ENCODE data around the gene PNPLA7.

PNPLA7 gene

GRCh38 chr9:137570566-137570965 is 20.4 kb upstream of the PNPLA7 start (continued):
- TF ChIP-seq PRDM2 (tag by site-specific recombination; IDR thresholded peaks at IDR 0.05; ENCODE audit: borderline replicate concordance), result no peak
- TF ChIP-seq ZSCAN5A (tag by site-specific recombination; IDR thresholded peaks at IDR 0.05), result no peak
- TF ChIP-seq ZNF157 (tag by site-specific recombination; IDR thresholded peaks at IDR 0.05), result no peak
- TF ChIP-seq ZNF843 (tag by site-specific recombination; IDR thresholded peaks at IDR 0.05), result no peak
- TF ChIP-seq ZBTB49 (tag by site-specific recombination; IDR thresholded peaks at IDR 0.05; ENCODE audit: low read depth), result no peak
- no peak for TF ChIP-seq ZNF133 (tag by site-specific recombination; IDR thresholded peaks at IDR 0.05)
- no peak for TF ChIP-seq ZNF416 (tag by site-specific recombination; IDR thresholded peaks at IDR 0.05)

GRCh38 chr9:137569609-137570203 is 19.5 kb upstream of the PNPLA7 start:
- H3K9me3 ChIP-seq (ENCODE audit: control insufficient read depth, insufficient read depth, low read depth, low read length), result no peaks in the 10 kb centered on the region
- H3K27ac ChIP-seq (ENCODE audit: extremely low read depth, low read depth, low read length), result no peak overlapping the region
- no peak overlapping the region for H3K4me3 ChIP-seq (ENCODE audit: low read depth, low read length)
- ChIA-PET CTCF (interaction anchor here (1.0 kb wide), 1 partner anchor 10 kb away, joined by 3 read pairs; no protein-coding TSS in a partner anchor), POLR2A (no interaction called here)
- no peaks in the 10 kb centered on the region for H3K4me1 ChIP-seq (ENCODE audit: control insufficient read depth, insufficient read depth, low read length)
- peaks cover 12 to 43% of the 10 kb centered on the region in 2 experiments for H3K36me3 ChIP-seq (ENCODE audit: control insufficient read depth in 2 of 2, insufficient read depth in 1 of 2, low read length in 2 of 2)
- TF ChIP-seq ZNF266 (tag by site-specific recombination; IDR thresholded peaks at IDR 0.05; ENCODE audit: low read depth), result 0 out of 2 replicates have a peak, but pooled peaks have one; percentile 21
- no peak for TF ChIP-seq IKZF3 (tag by site-specific recombination; IDR thresholded peaks at IDR 0.05)
- TF ChIP-seq ZBTB17 (tag by site-specific recombination; IDR thresholded peaks at IDR 0.05), result peak; percentile 78
- TF ChIP-seq ZNF280C (tag by site-specific recombination; IDR thresholded peaks at IDR 0.05), result no peak
- no peak for TF ChIP-seq ZNF280D (tag by site-specific recombination; IDR thresholded peaks at IDR 0.05)
- TF ChIP-seq ZNF335 (tag by site-specific recombination; conservative IDR thresholded peaks at IDR 0.05), result no peak
- no peak for TF ChIP-seq GLIS1 (tag by site-specific recombination; IDR thresholded peaks at IDR 0.05)
- peak; percentile 90 for TF ChIP-seq ZNF366 (tag by site-specific recombination; conservative IDR thresholded peaks at IDR 0.05)
- TF ChIP-seq OVOL3 (tag by site-specific recombination; IDR thresholded peaks at IDR 0.05), result no peak
- no peak for TF ChIP-seq REPIN1 (tag by site-specific recombination; IDR thresholded peaks at IDR 0.05; ENCODE audit: low read depth)
- no peak for TF ChIP-seq ZNF692 (tag by site-specific recombination; IDR thresholded peaks at IDR 0.05)
- no peak for TF ChIP-seq ZBTB21 (tag by site-specific recombination; IDR thresholded peaks at IDR 0.05)

Measured in HEK293 (cell line).